Measurements from ENCODE around the gene MAPK7.

- TF ChIP-seq CTCF (IDR thresholded peaks at IDR 0.05; ENCODE audit: extremely low read depth in 1 of 2, insufficient read depth in 1 of 2, low read depth in 1 of 2, low read length in 2 of 2): no peak
- no peak for TF ChIP-seq EZH2 (IDR thresholded peaks at IDR 0.05; ENCODE audit: borderline replicate concordance, low read depth, low read length, severe bottlenecking)
- no peak for TF ChIP-seq POLR2A (IDR thresholded peaks at IDR 0.05; ENCODE audit: low read depth, low read length)
- TF ChIP-seq POLR2AphosphoS5 (IDR thresholded peaks at IDR 0.05; ENCODE audit: insufficient read depth, low read depth, low read length): no peak
- no peak for TF ChIP-seq MYC (IDR thresholded peaks at IDR 0.05; ENCODE audit: low read depth, low read length)
- no peak for TF ChIP-seq GATA2 (IDR thresholded peaks at IDR 0.05; ENCODE audit: insufficient read depth, insufficient read length, low read depth, low read length)
Measured at GRCh38 chr17:19398301-19399181, 20.2 kb downstream of the MAPK7 start.

Data from endothelial cell of umbilical vein (primary cell).